ENCODE measurements around the gene BPTF.

DNA sequence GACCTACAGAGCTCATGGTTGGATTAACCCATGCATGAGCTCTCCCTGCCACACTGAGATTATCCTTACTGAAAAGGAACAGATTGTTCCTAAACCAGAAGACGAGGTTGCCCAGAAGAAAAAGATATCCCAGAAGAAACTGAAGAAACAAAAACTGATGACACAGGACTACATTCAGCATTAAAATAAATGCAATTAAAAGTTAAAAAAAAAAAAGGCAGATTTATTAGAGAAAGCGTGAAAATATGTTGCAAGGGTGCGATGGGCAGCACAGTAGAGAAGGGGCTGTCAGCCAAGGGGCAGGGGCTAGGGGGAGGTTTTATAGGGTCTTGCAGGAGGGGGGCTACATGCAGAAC is 40.2 kb upstream of the BPTF start:
- TF ChIP-seq CTCF (IDR thresholded peaks at IDR 0.05; ENCODE audit: borderline replicate concordance, extremely low read depth, low read length, poor library complexity, severe bottlenecking) (no peak), EZH2 (IDR thresholded peaks at IDR 0.05; ENCODE audit: borderline replicate concordance, low read depth, low read length, severe bottlenecking) (no peak)
